Panc1 (cell line): ENCODE results near the gene MYO7B.

Experiments
- POLR2AphosphoS5 ChIP-seq: IDR thresholded peaks from 2 replicates; pipeline ENCODE4 v1.6.1; 2012; ENCODE audit warnings: mild to moderate bottlenecking, low read depth, low read length, moderate library complexity
- SIN3A ChIP-seq: IDR thresholded peaks from 2 replicates; pipeline ENCODE4 v1.6.1; 2012; ENCODE audit warnings: low read depth, mild to moderate bottlenecking, low read length, moderate library complexity, borderline replicate concordance; ENCODE audit not compliant: insufficient read depth
- TF ChIP-seq, protein P1 (sequence below): fragments of 450-650 bp; IDR thresholded peaks from 2 replicates; pipeline ENCODE4 v1.5.1; 2017; ENCODE audit warnings: mild to moderate bottlenecking
- TF ChIP-seq, protein P2 (sequence below), 2 experiments: IDR thresholded peaks; 2 replicates each; pipeline ENCODE4 v1.6.1; 2011 to 2012; ENCODE audit warnings: low read depth in 2 of 2, control low read depth in 1 of 2, low read length in 1 of 2, mild to moderate bottlenecking in 1 of 2, moderate library complexity in 1 of 2; ENCODE audit not compliant: insufficient read depth in 1 of 2

DNA sequence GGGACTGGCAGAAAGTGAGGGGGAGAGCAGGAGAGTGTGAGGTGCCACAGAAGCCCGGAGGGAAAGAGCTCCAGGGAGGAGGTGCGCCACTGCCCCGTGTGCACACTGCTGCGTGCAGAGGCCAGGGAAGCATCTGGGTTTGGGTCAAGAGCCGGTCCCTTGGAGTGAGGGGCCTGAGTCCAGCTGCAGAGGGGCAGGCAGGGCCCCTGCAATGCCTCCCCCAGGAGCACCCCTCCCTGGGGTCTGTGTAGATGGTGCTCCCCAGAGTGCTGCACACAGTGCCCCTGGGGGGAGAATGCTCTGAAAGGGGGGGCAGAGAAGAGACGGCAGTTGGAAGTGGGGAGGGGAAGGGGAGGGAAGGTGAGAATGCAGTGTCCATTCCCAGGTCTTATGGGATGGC lies 143.5 kb downstream of the MYO7B start:
- TF ChIP-seq, protein P1, sequence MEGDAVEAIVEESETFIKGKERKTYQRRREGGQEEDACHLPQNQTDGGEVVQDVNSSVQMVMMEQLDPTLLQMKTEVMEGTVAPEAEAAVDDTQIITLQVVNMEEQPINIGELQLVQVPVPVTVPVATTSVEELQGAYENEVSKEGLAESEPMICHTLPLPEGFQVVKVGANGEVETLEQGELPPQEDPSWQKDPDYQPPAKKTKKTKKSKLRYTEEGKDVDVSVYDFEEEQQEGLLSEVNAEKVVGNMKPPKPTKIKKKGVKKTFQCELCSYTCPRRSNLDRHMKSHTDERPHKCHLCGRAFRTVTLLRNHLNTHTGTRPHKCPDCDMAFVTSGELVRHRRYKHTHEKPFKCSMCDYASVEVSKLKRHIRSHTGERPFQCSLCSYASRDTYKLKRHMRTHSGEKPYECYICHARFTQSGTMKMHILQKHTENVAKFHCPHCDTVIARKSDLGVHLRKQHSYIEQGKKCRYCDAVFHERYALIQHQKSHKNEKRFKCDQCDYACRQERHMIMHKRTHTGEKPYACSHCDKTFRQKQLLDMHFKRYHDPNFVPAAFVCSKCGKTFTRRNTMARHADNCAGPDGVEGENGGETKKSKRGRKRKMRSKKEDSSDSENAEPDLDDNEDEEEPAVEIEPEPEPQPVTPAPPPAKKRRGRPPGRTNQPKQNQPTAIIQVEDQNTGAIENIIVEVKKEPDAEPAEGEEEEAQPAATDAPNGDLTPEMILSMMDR = no peak
- TF ChIP-seq SIN3A (no peak), POLR2AphosphoS5 (no peak)
- TF ChIP-seq, protein P2, sequence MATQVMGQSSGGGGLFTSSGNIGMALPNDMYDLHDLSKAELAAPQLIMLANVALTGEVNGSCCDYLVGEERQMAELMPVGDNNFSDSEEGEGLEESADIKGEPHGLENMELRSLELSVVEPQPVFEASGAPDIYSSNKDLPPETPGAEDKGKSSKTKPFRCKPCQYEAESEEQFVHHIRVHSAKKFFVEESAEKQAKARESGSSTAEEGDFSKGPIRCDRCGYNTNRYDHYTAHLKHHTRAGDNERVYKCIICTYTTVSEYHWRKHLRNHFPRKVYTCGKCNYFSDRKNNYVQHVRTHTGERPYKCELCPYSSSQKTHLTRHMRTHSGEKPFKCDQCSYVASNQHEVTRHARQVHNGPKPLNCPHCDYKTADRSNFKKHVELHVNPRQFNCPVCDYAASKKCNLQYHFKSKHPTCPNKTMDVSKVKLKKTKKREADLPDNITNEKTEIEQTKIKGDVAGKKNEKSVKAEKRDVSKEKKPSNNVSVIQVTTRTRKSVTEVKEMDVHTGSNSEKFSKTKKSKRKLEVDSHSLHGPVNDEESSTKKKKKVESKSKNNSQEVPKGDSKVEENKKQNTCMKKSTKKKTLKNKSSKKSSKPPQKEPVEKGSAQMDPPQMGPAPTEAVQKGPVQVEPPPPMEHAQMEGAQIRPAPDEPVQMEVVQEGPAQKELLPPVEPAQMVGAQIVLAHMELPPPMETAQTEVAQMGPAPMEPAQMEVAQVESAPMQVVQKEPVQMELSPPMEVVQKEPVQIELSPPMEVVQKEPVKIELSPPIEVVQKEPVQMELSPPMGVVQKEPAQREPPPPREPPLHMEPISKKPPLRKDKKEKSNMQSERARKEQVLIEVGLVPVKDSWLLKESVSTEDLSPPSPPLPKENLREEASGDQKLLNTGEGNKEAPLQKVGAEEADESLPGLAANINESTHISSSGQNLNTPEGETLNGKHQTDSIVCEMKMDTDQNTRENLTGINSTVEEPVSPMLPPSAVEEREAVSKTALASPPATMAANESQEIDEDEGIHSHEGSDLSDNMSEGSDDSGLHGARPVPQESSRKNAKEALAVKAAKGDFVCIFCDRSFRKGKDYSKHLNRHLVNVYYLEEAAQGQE (IDR thresholded peaks at IDR 0.05; ENCODE audit: insufficient read depth in 1 of 2, low read depth in 2 of 2, low read length in 1 of 2) = no peak
